CD1c-positive myeloid dendritic cell (primary cell): ENCODE results near the gene SH3D21.
A peak's percentile ranks its signal among the peaks of the same experiment; 100 is the strongest.

Experiments
- DNase-seq: peaks from one replicate; pipeline ENCODE4 v3.0.0-alpha.2; 2016; ENCODE audit errors: extremely low spot score

SH3D21 gene

GRCh38 chr1:36329817-36330216, 23.6 kb downstream of the SH3D21 start:
- DNase-seq, result no peak

GRCh38 chr1:36330940-36331339, 24.8 kb downstream of the SH3D21 start:
- DNase-seq, result no peak

GRCh38 chr1:36337830-36338229, 31.7 kb downstream of the SH3D21 start:
- DNase-seq, result no peak

GRCh38 chr1:36339215-36339614, 33.0 kb downstream of the SH3D21 start:
- DNase-seq, result no peak

GRCh38 chr1:36339615-36340014, 33.4 kb downstream of the SH3D21 start:
- no peak for DNase-seq

DNA sequence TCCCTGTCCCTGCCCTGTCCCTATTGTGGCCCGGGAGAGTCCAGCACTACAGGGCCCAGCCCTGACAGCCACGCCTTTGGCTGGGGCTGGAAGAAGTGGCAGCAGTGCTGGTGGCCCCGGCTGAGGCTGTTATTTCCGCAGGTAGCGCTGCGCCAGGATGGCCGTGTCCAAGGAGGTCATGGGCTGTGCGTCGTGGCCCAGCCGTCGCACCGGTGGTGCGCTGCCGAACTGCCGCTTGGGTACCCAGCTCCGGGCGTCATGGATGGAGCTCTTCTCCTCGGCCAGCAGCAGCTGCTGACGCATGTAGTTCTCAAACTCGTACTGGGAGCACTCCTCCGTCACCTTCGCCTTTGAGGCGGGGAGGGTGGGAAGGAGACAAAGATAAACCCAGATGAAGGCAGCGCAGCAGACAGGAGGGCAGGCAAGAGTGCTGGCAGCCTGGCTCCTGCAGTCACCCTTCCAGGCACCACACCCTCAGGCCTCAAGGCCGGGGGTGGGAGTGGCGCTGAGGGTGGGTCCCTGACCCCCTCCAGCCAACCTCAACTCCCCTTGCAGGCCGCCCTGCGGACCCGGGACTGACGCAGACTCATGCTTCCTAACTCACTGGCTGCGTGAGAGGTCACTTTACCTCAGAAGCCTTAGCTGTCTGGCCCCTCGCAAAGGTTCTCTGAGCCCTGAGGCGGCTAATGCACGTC, 35.6 kb downstream of the SH3D21 start:
- no peak for DNase-seq

GRCh38 chr1:36342426-36343185, 36.4 kb downstream of the SH3D21 start:
- peak; percentile 55 for DNase-seq

- DNase-seq, result no peak
These were observed 37.7 kb downstream of the SH3D21 start for GRCh38 chr1:36343651-36344394.

GRCh38 chr1:36344395-36344680, 38.2 kb downstream of the SH3D21 start:
- DNase-seq, result no peak

DNA sequence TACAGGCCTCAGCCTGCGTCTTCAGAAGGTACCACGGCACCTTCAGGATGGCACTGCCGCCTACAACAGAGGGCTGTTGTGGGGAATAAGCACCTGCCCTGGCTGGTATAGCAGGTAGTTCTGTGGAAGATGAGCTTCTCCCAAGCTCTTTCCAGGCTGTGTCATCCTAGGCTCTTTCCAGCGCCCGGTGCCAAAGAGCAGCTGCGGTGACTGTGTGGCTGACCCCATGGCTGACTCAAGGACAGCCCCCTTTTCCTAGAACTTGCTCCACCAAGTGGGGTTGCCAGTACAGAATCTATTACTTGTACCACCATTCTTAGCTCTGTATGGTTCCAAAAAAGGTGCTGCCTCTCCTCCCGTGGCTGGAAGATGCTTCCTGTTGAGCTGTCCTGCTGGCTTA, 39.2 kb downstream of the SH3D21 start:
- DNase-seq, result no peak

DNA sequence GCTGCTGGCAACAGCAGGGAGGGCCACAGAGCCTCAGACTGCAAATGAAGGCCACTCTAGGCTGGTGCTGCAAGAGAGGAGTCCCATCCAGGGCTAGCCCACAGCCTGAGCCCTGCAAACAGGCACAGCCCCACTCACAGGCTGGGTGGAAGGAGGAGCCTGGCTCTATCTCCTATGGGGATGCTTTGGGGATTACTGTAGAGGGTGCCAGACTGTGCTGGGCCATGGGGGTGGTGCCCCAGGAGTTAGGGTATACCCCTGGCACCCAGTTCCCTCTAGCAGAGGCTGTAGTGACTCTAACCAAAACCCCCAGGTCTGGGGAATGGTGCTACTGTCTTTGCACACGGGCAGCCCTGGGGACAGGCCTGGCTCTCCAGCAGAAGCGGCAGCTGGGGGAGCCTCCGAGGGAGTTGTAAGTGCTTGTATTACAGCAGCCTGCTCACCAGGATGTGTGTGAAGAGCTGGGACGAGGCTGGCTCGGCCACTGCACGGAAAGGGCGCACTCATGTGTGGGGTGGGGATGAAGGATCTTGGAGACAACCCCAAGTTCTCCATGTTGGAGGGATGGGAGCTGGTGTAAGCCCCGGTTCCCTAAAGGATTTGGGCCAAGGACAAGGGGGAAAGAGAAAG, 40.7 kb downstream of the SH3D21 start:
- no peak for DNase-seq

- DNase-seq, result peak; percentile 78
These were observed 43.1 kb downstream of the SH3D21 start for GRCh38 chr1:36349241-36349671.

- no peak for DNase-seq
These were observed 43.7 kb downstream of the SH3D21 start for GRCh38 chr1:36349839-36350238.

DNA sequence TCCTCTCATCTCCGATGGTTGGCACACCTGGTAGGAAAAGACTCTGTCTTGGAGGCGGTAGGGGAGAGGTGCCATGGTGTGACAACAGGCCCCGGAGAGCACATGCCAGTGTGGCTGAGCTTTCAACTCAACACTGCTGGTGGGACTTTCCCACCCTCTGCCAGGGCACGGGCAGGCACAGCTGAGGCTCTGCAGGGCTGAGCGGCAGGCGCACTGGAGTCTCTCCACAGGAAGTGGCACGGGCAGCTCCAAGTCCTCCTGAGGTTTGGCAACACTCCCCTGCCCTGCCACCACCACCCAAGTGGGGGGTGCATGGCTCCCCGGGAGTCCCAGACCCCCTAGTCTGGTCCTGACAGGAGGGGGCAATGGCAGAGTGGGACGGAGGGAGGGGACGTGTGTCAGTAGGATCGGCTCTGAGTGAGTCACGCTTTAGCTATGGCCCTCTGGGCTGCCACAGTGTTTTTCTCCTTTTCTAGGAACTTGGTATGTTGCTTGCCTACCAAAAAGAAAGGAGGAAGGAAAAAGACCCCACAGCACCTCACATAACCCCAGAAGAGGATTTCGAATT, 44.6 kb downstream of the SH3D21 start:
- peak; percentile 41 for DNase-seq

GRCh38 chr1:36351227-36351977, 45.2 kb downstream of the SH3D21 start:
- peak; percentile 51 for DNase-seq

- no peak for DNase-seq
These were observed 46.1 kb downstream of the SH3D21 start for GRCh38 chr1:36352125-36352909.

GRCh38 chr1:36352910-36353878, 47.0 kb downstream of the SH3D21 start:
- peak; percentile 8 for DNase-seq

- no peak for DNase-seq
These were observed 48.3 kb downstream of the SH3D21 start for GRCh38 chr1:36354486-36354885.

GRCh38 chr1:36355811-36356210, 49.6 kb downstream of the SH3D21 start:
- no peak for DNase-seq
